CD4-positive, alpha-beta T cell treated with Interleukin-12 subunit alpha and Interleukin-12 subunit beta, for 1 hour (primary cell): ENCODE data around the gene ALKBH4.
A peak's percentile ranks its signal among the peaks of the same experiment; 100 is the strongest.
"Not testable (repeated sequence)": the region's sequence is repeated elsewhere in the genome, so short reads cannot be mapped to it uniquely, and the experiment has no call there.

Experiments
- DNase-seq: peaks from one replicate; pipeline ENCODE4 v3.0.0-alpha.2; 2020

ALKBH4 gene

DNA sequence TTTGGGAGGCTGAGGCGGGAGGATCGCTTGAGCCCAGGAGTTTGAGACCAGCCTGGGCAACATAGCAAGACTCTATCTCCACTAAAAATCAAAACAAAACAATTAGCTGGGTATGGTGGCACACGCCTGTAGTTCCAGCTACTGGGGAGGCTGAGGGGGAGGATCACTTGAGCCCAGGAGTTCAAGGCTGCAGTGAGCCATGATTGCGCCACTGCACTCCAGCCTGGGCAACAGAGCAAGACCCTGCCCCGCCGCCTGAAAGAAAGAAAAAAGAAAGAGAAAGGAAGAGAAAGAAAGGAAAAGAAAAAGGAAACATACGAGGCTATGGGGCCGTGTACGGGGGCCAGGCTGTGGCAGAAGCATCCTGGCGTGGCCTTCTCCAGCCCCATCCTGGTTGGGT is 9.7 kb downstream of the ALKBH4 start:
- DNase-seq: not testable (repeated sequence)

DNA sequence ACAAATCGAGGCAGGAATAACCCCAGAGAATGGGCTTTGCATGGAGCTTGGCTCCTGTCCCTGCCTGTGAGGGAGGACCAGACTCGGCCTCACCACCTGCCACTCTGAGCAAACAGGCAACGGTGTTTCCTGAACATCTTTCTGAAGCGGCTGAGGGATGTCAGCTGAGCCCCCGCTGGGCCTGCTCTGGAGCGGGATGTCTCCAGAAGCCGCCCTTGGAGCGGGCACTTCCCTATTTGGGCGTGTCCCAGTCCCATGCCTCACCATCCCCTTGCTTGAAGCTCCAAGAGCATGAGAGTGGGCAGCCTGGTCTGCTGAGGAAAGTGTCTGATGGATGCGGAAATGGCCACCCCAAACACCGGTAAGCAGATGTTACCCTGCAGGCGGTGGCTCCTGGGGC is 10.2 kb downstream of the ALKBH4 start:
- no peak for DNase-seq

DNA sequence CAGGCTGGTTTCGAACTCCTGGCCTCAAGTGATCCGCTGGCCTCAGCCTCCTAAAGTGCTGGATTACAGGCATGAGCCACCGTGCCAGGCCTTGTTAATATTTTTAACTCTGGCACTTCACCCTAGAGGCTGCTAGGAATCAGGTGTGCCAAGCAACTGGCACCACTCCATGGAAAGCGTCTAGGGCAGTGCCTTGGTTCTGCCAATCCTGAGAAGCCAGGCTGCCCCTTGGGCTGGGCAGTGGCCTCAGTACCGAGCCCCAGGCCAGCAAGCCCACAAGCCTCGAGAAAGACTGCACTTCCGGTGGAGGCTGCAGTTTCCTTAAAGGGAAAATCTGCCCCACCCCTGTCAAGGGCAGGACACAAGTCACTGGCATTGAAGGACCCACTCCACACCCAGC is 11.3 kb downstream of the ALKBH4 start:
- no peak for DNase-seq

GRCh38 chr7:102452451-102452850 is 12.2 kb downstream of the ALKBH4 start:
- no peak for DNase-seq

GRCh38 chr7:102451371-102452054 is 13.2 kb downstream of the ALKBH4 start:
- DNase-seq: no peak

DNA sequence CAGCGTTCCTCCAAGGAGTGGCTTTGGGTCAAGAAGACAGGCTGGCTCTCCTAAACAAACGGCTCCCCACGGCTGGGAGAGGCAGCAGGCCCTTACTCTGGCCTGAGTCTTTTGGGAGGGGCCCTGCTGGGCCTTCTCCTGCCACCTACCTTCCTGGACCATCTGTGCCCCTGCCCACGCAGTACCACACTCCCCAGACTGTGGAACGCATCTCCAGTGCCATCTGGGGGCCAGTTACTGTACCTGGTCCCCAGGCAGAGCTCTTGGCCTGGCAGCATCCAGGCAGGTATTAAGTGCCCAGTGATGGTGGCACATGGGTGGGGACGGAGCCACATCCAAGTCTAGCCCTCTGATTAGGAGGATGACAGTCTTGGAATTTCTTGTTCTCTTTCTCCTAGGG is 14.4 kb downstream of the ALKBH4 start:
- peak; percentile 65 for DNase-seq

DNA sequence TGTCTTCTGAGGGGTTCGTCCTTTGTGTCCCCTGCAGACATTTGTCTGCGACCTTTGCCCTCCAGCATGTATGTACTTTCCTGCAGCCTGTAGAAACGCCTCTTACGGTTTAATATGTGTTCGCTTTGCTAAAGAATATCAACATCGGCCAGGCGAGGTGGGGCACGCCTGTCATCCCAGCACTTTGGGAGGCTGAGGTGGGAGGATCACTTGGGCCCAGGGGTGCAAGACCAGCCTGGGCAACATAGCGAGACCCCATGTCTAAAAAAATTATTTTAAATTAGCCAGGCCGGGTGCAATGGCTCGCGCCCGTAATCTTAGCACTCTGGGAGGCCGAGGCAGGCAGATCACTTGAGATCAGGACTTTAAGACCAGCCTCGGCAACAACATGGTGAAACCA is 15.5 kb downstream of the ALKBH4 start:
- no peak for DNase-seq

DNA sequence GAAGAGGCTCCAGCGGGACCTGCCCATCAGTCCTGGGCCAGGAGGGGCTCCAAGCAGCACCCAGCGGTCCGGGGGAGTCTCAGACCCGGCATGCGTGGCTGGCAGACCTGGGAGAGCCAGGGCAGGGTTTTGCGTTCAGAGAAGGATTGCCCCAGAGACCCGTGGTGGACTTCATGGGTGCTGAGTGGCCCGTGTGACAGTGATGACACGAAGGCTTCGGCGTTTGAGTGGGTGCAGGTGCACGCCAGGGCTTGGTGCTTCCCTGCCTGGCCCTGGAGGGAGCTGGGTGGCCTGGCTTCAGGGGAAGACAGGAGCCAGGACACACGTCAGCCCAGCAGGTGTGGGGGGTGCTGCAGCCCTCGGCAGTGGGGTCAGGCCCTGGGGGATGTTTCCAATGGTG is 17.4 kb downstream of the ALKBH4 start:
- no peak for DNase-seq

DNA sequence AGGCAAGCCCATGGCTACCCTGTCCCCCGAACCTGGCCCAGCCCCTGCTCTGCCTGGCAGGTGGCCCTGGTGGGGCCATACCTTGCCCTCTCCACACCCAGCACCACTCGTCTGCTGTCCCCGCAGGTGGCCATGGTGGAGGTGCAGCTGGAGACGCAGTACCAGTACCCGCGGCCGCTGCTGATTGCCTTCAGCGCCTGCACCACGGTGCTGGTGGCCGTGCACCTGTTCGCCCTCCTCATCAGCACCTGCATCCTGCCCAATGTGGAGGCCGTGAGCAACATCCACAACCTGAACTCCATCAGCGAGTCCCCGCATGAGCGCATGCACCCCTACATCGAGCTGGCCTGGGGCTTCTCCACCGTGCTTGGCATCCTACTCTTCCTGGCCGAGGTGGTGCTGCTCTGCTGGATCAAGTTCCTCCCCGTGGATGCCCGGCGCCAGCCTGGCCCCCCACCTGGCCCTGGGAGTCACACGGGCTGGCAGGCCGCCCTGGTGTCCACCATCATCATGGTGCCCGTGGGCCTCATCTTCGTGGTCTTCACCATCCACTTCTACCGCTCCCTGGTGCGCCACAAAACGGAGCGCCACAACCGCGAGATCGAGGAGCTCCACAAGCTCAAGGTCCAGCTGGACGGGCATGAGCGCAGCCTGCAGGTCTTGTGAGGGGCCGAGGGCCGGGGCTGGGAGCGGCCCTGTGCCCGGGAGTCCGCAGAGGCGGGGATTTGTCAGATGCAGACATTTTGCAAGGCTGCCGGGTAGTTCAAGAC is 18.1 kb downstream of the ALKBH4 start:
- no peak for DNase-seq

DNA sequence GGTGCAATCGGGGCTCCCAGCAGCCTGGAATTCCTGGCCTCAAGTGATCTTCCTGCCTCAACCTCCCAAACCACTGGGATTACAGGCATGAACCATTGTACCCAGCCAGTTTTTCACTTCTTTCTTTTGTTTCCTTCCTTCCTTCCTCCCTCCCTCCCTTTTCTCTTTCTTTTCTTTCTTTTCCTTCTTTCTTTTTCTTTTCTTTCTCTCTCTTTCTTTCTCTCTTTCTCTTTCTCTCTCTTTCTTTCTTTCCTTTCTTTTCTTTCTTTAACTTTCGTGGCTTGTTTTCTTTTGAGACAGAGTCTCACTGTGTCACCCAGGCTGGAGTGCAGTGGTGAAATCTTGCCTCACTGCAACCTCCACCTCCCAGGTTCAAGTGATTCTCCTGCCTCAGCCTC is 19.0 kb downstream of the ALKBH4 start:
- no peak for DNase-seq

- DNase-seq: no peak
Observed at GRCh38 chr7:102444961-102445673, 19.5 kb downstream of the ALKBH4 start.

- no peak for DNase-seq
Observed at GRCh38 chr7:102439963-102440795, 24.5 kb downstream of the ALKBH4 start.

GRCh38 chr7:102436118-102436517 is 28.5 kb downstream of the ALKBH4 start:
- DNase-seq: no peak

DNA sequence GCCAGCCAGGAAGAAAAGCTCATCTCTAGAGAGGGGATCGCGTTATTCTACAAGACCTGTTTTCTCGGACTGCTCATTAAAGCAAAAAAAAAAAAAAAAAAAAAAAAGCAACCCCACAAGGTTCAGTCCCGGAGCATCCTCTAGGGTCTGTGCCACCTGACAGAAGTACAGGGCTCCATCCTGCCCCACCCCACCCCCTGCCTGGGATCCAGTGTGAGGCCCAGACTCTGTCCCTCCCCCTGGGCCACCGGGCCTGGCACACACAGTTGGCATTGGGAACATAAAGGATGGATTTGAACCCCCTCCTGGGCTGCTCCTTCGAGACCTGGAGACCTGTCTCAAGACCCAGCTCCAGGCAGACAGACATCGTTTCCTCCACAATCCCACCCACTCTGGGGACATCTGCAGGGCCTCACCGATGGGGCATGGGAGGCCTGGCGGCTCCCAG is 30.6 kb downstream of the ALKBH4 start:
- no peak for DNase-seq

GRCh38 chr7:102433219-102434038 is 31.2 kb downstream of the ALKBH4 start, which contains the start of gene ORAI2:
Gene ORAI2, plus strand, starts transcription at chr7:102433575. Its CDS starts 5,382 bp downstream, at chr7:102438957.
- peak; percentile 91 for DNase-seq

DNA sequence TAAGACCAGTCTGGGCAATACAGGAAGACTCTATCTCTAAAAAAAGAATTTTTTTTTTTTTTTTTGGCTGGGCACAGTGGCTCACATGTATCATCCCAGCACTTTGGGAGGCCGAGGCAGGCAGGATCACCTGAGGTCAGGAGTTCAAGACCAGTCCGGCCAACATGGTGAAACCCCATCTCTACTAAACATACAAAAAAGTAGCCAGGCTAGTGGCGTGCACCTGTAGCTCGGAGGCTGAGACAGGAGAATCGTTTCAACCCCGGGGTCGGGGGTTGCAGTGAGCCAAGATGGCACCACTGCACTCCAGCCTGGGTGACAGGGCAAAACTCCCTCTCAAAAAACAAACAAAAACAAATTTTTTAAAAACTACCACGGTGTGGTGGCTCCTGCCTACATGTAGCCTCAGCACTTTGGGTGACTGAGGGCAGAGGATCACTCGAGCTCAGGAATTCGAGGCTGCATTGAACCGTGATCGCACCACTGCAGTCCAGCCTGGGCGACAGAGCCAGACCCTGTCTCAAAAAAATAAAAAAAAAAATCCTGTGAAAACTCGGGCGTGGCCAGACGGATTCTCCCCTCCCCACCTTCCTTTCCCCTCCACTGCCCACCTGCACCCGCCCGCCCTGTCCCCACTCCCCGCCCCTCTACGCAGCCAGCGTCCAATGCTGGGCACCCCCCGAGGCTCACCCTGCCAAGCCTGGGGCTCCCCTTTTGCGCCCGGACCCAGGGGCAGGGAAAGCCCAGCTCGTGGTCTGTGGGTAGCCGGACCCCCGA is 32.0 kb downstream of the ALKBH4 start:
- DNase-seq: no peak

- peak; percentile 83 for DNase-seq
Observed at GRCh38 chr7:102431617-102432298, 32.9 kb downstream of the ALKBH4 start.

GRCh38 chr7:102429141-102429899 is 35.3 kb downstream of the ALKBH4 start:
- no peak for DNase-seq

GRCh38 chr7:102427019-102427405 is 37.7 kb downstream of the ALKBH4 start:
- no peak for DNase-seq
